PC-3 (cell line): ENCODE data around the gene KIT. TPM values are rescaled to one million over a fixed set of nuclear protein-coding genes. Genes with fewer than 3 reads are reported as not detected.

ENCODE experiments used
- ATAC-seq: fragments of 200-7000 bp; cut with Tn5 transposase; 2 replicates; pipeline ENCODE4 v1.9.1; 2020; ENCODE audit warnings: mild to moderate bottlenecking, moderate library complexity
- BruUV-seq: library from RNA; stranded (reverse); fragments of 400-500 nt; replicated peaks from 2 replicates; lab custom pipeline; 2021; lab: Mats Ljungman, UMichigan
- CTCF ChIA-PET: fragments of 300-600 bp; sonication (Branson Sonifier 250); formaldehyde crosslinking; loops from one replicate; lab custom pipeline; 2022; ENCODE audit warnings: antibody characterized with exemption; lab: Charles Lee
- POLR2A ChIA-PET: fragments of 300-600 bp; sonication (Branson Sonifier 250); formaldehyde crosslinking; loops from one replicate; lab custom pipeline; 2022; ENCODE audit warnings: antibody characterized with exemption; ENCODE audit not compliant: unreplicated experiment; lab: Charles Lee
- DNase-seq: peaks from one replicate; pipeline ENCODE4 v3.0.0-alpha.2; 2015
- H2AFZ ChIP-seq: fragments of 300-600 bp; sonication (generic); 2 replicates; pipeline ENCODE4 v1.6.0; 2016; ENCODE audit warnings: antibody characterized with exemption, low read length
- H3F3A ChIP-seq: fragments of 300-600 bp; sonication (generic); one replicate; pipeline ENCODE4 v1.6.0; 2017; ENCODE audit warnings: antibody characterized with exemption, low read length, control low read depth, mild to moderate bottlenecking; ENCODE audit not compliant: unreplicated experiment
- H3K27ac ChIP-seq: fragments of 300-600 bp; sonication (generic); 2 replicates; pipeline ENCODE4 v1.5.1; 2016; ENCODE audit warnings: mild to moderate bottlenecking, low read length
- H3K27me3 ChIP-seq: fragments of 300-600 bp; sonication (generic); 2 replicates; pipeline ENCODE4 v1.6.1; 2016; ENCODE audit warnings: low read length, mixed read lengths
- H3K36me3 ChIP-seq: fragments of 300-600 bp; sonication (generic); 2 replicates; pipeline ENCODE4 v1.6.1; 2016; ENCODE audit warnings: low read depth, mixed run types, low read length, mixed read lengths
- H3K4me1 ChIP-seq: fragments of 300-600 bp; sonication (generic); 2 replicates; pipeline ENCODE4 v1.5.1; 2016; ENCODE audit warnings: low read length; ENCODE audit not compliant: insufficient read depth
- H3K4me2 ChIP-seq: fragments of 300-600 bp; sonication (generic); 2 replicates; pipeline ENCODE4 v1.6.0; 2016; ENCODE audit warnings: low read length
- H3K4me3 ChIP-seq: fragments of 300-600 bp; sonication (generic); 2 replicates; pipeline ENCODE4 v1.5.1; 2016; ENCODE audit warnings: mild to moderate bottlenecking, low read length, mixed read lengths
- H3K79me2 ChIP-seq: fragments of 300-600 bp; sonication (generic); 2 replicates; pipeline ENCODE4 v1.6.1; 2017; ENCODE audit warnings: low read length, mixed read lengths
- H3K9ac ChIP-seq: fragments of 300-600 bp; sonication (generic); 2 replicates; pipeline ENCODE4 v1.6.0; 2016; ENCODE audit warnings: mild to moderate bottlenecking, low read length
- H3K9me2 ChIP-seq: fragments of 300-600 bp; sonication (generic); replicated peaks from 2 replicates; pipeline ENCODE4 v1.6.1; 2016; ENCODE audit warnings: mixed run types, low read length, mixed read lengths
- H3K9me3 ChIP-seq: fragments of 300-600 bp; sonication (generic); 2 replicates; pipeline ENCODE4 v1.6.1; 2016; ENCODE audit warnings: low read length, mixed read lengths
- H4K20me1 ChIP-seq: fragments of 300-600 bp; sonication (generic); 2 replicates; pipeline ENCODE4 v1.6.1; 2016; ENCODE audit warnings: low read length, mixed read lengths
- CTCF ChIP-seq: fragments of 300-600 bp; sonication (generic); conservative IDR thresholded peaks from 2 replicates; pipeline ENCODE4 v1.5.1; 2017; ENCODE audit warnings: antibody characterized with exemption, low read depth, mild to moderate bottlenecking, low read length
- EZH2 ChIP-seq: fragments of 300-600 bp; sonication (generic); IDR thresholded peaks from one replicate; pipeline ENCODE4 v1.6.1; 2017; ENCODE audit warnings: antibody characterized with exemption, mild to moderate bottlenecking, low read length; ENCODE audit not compliant: unreplicated experiment
- EZH2phosphoT487 ChIP-seq: fragments of 300-600 bp; sonication (generic); IDR thresholded peaks from 2 replicates; pipeline ENCODE4 v1.6.1; 2018; ENCODE audit warnings: mild to moderate bottlenecking, antibody characterized with exemption, low read length, borderline replicate concordance
- intact Hi-C: fragments of 100-400 bp; cut with micrococcal nuclease; formaldehyde crosslinking; loops from 2 replicates; pipeline ENCODE4 v1.9.0; 2023
- total RNA-seq: library from RNA; depleted of rRNA; stranded (reverse); fragments of >200 nt; gene quantifications from 2 replicates; pipeline ENCODE4 v1.2.3, GENCODE V29; 2014

KIT gene
- total RNA-seq, 1 experiment from 2014 or later, result not detected

DNA sequence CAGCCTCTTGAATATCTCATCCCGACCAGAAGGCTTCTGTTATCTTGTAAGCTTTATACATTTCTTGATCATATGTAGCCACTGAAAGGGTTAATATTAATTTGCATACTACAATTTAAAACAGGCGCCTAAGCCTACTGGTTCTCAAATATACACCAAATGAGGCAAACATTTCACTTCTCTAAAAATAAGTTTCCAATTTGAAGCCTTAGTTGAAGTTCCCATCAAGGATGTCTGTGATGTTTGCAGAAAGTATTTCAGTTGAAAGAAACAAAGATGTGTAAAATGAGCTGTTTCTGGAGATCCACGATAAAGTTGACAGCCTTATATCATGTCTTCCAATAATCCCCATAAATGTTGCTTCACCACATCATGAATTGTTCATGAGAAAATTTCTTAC, 70.6 kb downstream of the KIT start:
- Histone ChIP-seq H3K36me3 (no peaks in the 10 kb centered on the region), H4K20me1 (no peaks in the 10 kb centered on the region), H3F3A (no peaks in the 10 kb centered on the region), H3K4me3 (no peak overlapping the region), H3K9ac (no peak overlapping the region), H3K9me2 (no peaks in the 10 kb centered on the region), H3K4me1 (no peaks in the 10 kb centered on the region), H3K79me2 (no peaks in the 10 kb centered on the region), H3K9me3 (no peaks in the 10 kb centered on the region), H2AFZ (no peak overlapping the region), H3K4me2 (no peak overlapping the region), H3K27ac (no peak overlapping the region), H3K27me3 (peaks cover 93% of the 10 kb centered on the region)
- ATAC-seq, result no peak
- CTCF ChIA-PET, result no interaction called here
- no peak for DNase-seq
- POLR2A ChIA-PET, result no interaction called here
- TF ChIP-seq CTCF (no peak), EZH2phosphoT487 (no peak), EZH2 (no peak)
- intact Hi-C loops, result no loop called here
- BruUV-seq, result no TSS peak

DNA sequence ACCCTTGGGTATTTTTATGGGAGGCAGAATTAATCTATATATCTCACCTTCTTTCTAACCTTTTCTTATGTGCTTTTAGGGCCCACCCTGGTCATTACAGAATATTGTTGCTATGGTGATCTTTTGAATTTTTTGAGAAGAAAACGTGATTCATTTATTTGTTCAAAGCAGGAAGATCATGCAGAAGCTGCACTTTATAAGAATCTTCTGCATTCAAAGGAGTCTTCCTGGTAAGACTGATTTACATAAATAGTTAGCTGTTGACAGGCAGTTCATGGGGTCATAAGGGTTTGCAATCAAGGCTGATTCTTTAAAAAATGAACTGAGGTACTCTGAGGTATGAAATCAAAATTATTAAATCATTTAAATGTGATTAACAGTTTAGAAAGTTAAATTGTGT, 71.5 kb downstream of the KIT start:
- Histone ChIP-seq H3K27me3 (peaks cover 93% of the 10 kb centered on the region), H3K79me2 (no peaks in the 10 kb centered on the region), H3F3A (no peaks in the 10 kb centered on the region), H3K4me3 (no peak overlapping the region), H3K27ac (no peak overlapping the region), H2AFZ (no peak overlapping the region), H3K9me2 (no peaks in the 10 kb centered on the region), H3K9ac (no peak overlapping the region), H3K36me3 (no peaks in the 10 kb centered on the region), H4K20me1 (no peaks in the 10 kb centered on the region), H3K4me2 (no peak overlapping the region), H3K9me3 (no peaks in the 10 kb centered on the region), H3K4me1 (no peaks in the 10 kb centered on the region)
- BruUV-seq, result no TSS peak
- CTCF ChIA-PET, result no interaction called here
- POLR2A ChIA-PET, result no interaction called here
- intact Hi-C loops, result no loop called here
- TF ChIP-seq CTCF (no peak), EZH2 (no peak), EZH2phosphoT487 (no peak)
- no peak for ATAC-seq
- DNase-seq, result no peak

GRCh38 chr4:54730581-54730980, 72.8 kb downstream of the KIT start:
- ChIA-PET CTCF (no interaction called here), POLR2A (no interaction called here)
- Histone ChIP-seq H3K79me2 (no peaks in the 10 kb centered on the region), H3K36me3 (no peaks in the 10 kb centered on the region), H3F3A (no peaks in the 10 kb centered on the region), H3K9me2 (no peaks in the 10 kb centered on the region), H3K27ac (no peak overlapping the region), H4K20me1 (no peaks in the 10 kb centered on the region), H3K4me3 (no peak overlapping the region), H3K9me3 (no peaks in the 10 kb centered on the region), H3K4me1 (no peaks in the 10 kb centered on the region), H3K9ac (no peak overlapping the region), H2AFZ (no peak overlapping the region), H3K27me3 (peaks cover 94% of the 10 kb centered on the region), H3K4me2 (no peak overlapping the region)
- intact Hi-C loops, result no loop called here
- no peak for TF ChIP-seq EZH2
- TF ChIP-seq CTCF, result no peak
- TF ChIP-seq EZH2phosphoT487, result no peak
- DNase-seq (no peak), ATAC-seq (no peak)
- BruUV-seq, result no TSS peak
